Measurements from ENCODE around the gene SLAMF1.
"Not testable (repeated sequence)": the region's sequence is repeated elsewhere in the genome, so short reads cannot be mapped to it uniquely, and the experiment has no call there.

SLAMF1 gene

DNA sequence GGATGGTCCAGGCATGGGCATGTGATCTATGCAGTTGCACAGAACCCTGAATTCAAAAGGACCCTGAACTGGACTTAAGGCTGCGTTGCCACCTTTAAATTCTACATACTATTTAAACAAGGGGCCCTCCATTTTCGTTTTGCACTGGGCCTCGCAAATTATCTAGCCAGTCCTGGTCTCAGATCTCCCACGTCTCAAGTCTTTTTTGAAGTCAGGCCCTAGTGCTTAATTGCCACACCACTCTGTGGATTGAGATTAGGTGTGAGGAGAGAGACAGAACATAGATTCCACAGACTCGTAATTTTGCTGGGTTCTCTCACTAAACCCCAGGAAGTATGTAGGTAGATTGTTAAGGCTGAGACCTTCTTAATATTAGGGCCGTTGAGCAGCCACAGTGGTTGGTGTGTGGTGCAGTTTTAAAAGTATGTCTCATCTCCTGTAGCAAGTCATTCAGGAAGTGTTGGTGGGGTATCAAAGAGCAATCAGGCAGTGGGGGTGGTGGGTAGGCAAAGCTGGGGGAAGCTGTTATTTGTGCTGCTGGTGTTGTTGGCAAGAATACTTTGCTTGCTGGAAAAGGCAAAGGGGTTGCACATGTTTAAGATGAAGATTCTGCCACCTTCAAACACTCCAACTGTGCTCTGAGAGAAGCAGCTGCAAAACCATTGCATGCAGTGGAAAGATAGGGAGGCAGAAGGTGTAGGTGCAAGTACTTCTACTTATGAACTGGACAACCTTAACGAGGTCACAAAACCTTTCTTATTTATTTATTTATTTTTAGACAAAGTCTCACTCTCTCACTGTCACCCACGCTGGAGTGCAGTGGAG is 78.8 kb downstream of the SLAMF1 start:
- no peaks in the 10 kb centered on the region for H3K36me3 Mint-ChIP-seq (ENCODE audit: low read depth)
- no peak overlapping the region for H3K27ac Mint-ChIP-seq
- H3K4me3 Mint-ChIP-seq, result no peak overlapping the region
- no peaks in the 10 kb centered on the region for H3K9me3 Mint-ChIP-seq
- H3K27me3 Mint-ChIP-seq (ENCODE audit: low read depth), result no peaks in the 10 kb centered on the region
- H3K4me1 Mint-ChIP-seq, result no peaks in the 10 kb centered on the region
- no peak for TF ChIP-seq CTCF (IDR thresholded peaks at IDR 0.05; ENCODE audit: unreplicated experiment in 3 of 3)

DNA sequence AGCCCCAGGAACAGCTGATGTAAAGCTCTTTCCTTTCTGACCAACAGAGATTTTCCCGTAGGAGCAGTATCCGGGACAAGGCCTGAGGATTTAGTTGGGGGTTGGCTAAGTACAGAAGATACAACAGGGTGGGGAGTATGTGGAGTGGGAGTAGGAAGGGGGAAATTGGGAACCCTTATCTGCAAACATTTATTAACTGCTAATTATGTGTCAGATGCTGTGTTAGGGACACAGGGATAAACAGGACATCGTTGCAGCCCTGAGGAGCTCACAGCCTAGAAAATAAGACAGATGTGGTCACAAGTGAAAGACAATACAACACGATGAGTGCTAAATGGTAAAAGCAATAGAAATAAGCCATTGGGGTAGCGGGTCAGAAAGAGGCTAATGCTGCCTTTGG is 79.5 kb downstream of the SLAMF1 start:
- no peak overlapping the region for H3K4me3 Mint-ChIP-seq
- H3K27me3 Mint-ChIP-seq (ENCODE audit: low read depth), result no peaks in the 10 kb centered on the region
- no peaks in the 10 kb centered on the region for H3K9me3 Mint-ChIP-seq
- no peaks in the 10 kb centered on the region for H3K36me3 Mint-ChIP-seq (ENCODE audit: low read depth)
- H3K4me1 Mint-ChIP-seq, result no peaks in the 10 kb centered on the region
- no peak overlapping the region for H3K27ac Mint-ChIP-seq
- no peak for TF ChIP-seq CTCF (IDR thresholded peaks at IDR 0.05; ENCODE audit: unreplicated experiment in 3 of 3)

- H3K9me3 Mint-ChIP-seq, result peaks cover 5% of the 10 kb centered on the region
- no peaks in the 10 kb centered on the region for H3K4me1 Mint-ChIP-seq
- no peaks in the 10 kb centered on the region for H3K36me3 Mint-ChIP-seq (ENCODE audit: low read depth)
- TF ChIP-seq CTCF (IDR thresholded peaks at IDR 0.05; ENCODE audit: unreplicated experiment in 3 of 3), result no peak
- no peak overlapping the region for H3K27ac Mint-ChIP-seq
- H3K4me3 Mint-ChIP-seq, result no peak overlapping the region
- H3K27me3 Mint-ChIP-seq (ENCODE audit: low read depth), result peaks cover 3% of the 10 kb centered on the region
These were observed 81.3 kb downstream of the SLAMF1 start for GRCh38 chr1:160565564-160565963.

DNA sequence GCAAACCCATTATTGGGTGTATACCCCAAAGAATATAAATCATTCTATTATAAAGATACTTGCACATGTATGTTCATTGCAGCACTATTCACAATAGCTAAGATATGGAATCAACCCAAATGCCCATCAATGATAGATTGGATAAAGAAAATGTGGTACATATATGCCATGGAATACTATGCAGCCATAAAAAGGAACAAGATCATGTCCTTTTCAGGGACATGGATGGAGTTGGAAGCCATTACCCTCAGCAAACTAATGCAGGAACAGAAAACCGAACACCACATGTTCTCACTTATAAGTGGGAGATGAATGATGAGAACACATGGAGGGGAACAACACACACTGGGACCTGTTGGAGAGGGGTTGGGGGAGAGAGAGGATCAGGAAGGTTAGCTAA is 83.6 kb downstream of the SLAMF1 start:
- H3K4me1 Mint-ChIP-seq; H3K36me3 Mint-ChIP-seq (ENCODE audit: low read depth); H3K4me3 Mint-ChIP-seq; H3K9me3 Mint-ChIP-seq; H3K27me3 Mint-ChIP-seq (ENCODE audit: low read depth); H3K27ac Mint-ChIP-seq: not testable (repeated sequence)

- not testable (repeated sequence) for H3K9me3 Mint-ChIP-seq; H3K36me3 Mint-ChIP-seq (ENCODE audit: low read depth); H3K27ac Mint-ChIP-seq; H3K4me1 Mint-ChIP-seq; H3K4me3 Mint-ChIP-seq; H3K27me3 Mint-ChIP-seq (ENCODE audit: low read depth)
These were observed 84.1 kb downstream of the SLAMF1 start for GRCh38 chr1:160562745-160563144.

DNA sequence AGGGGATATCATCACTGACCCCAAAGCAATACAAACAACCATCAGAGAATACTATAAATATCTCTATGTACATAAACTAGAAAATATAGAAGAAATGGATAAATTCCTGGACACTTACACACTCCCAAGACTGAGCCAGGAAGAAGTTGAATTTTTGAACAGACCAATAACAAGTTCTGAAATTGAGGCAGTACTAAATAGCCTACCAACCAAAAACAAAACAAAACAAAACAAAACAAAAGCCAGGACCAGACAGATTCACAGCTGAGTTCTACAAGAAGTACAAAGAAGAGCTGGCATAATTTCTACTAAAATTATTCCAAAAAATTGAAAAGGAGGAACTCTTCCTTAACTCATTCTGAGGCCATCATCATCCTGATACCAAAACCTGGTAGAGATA is 86.0 kb downstream of the SLAMF1 start:
- peaks cover 3% of the 10 kb centered on the region for H3K27me3 Mint-ChIP-seq (ENCODE audit: low read depth)
- no peak overlapping the region for H3K27ac Mint-ChIP-seq
- H3K9me3 Mint-ChIP-seq, result peaks cover 5% of the 10 kb centered on the region
- no peak overlapping the region for H3K4me3 Mint-ChIP-seq
- TF ChIP-seq CTCF (IDR thresholded peaks at IDR 0.05; ENCODE audit: unreplicated experiment in 3 of 3), result no peak
- H3K4me1 Mint-ChIP-seq, result no peaks in the 10 kb centered on the region
- H3K36me3 Mint-ChIP-seq (ENCODE audit: low read depth), result no peaks in the 10 kb centered on the region

GRCh38 chr1:160560045-160560705 is 86.7 kb downstream of the SLAMF1 start:
- H3K4me1 Mint-ChIP-seq, result no peaks in the 10 kb centered on the region
- no peak overlapping the region for H3K27ac Mint-ChIP-seq
- no peak for TF ChIP-seq CTCF (IDR thresholded peaks at IDR 0.05; ENCODE audit: unreplicated experiment in 3 of 3)
- H3K4me3 Mint-ChIP-seq, result no peak overlapping the region
- H3K27me3 Mint-ChIP-seq (ENCODE audit: low read depth), result peaks cover 3% of the 10 kb centered on the region
- no peaks in the 10 kb centered on the region for H3K36me3 Mint-ChIP-seq (ENCODE audit: low read depth)
- H3K9me3 Mint-ChIP-seq, result peaks cover 5% of the 10 kb centered on the region

- not testable (repeated sequence) for H3K9me3 Mint-ChIP-seq; H3K4me3 Mint-ChIP-seq; H3K27me3 Mint-ChIP-seq (ENCODE audit: low read depth); H3K36me3 Mint-ChIP-seq (ENCODE audit: low read depth); H3K27ac Mint-ChIP-seq; H3K4me1 Mint-ChIP-seq
These were observed 87.4 kb downstream of the SLAMF1 start for GRCh38 chr1:160559437-160559836.

All from nephron (organoid).